OCI-LY7 (cell line): ENCODE results near the gene SLC12A9. TPM values are rescaled to one million over a fixed set of nuclear protein-coding genes. Genes with fewer than 3 reads are reported as not detected.

Experiments
- BruUV-seq: library from RNA; stranded (reverse); fragments of 400-500 nt; replicated peaks from 2 replicates; lab custom pipeline; 2021; lab: Mats Ljungman, UMichigan
- CTCF ChIA-PET: fragments of 300-600 bp; sonication (Branson Sonifier 250); formaldehyde crosslinking; loops from one replicate; lab custom pipeline; 2022; ENCODE audit warnings: antibody characterized with exemption; ENCODE audit not compliant: unreplicated experiment; lab: Charles Lee
- POLR2A ChIA-PET: fragments of 300-600 bp; sonication (Branson Sonifier 250); formaldehyde crosslinking; loops from one replicate; lab custom pipeline; 2022; ENCODE audit warnings: antibody characterized with exemption; lab: Charles Lee
- DNase-seq: peaks from one replicate; pipeline ENCODE4 v3.0.0-alpha.2; 2015; ENCODE audit warnings: low spot score
- H2AFZ ChIP-seq: fragments of 200-600 bp; sonication (generic), shearing (Covaris generic); 2 replicates; pipeline ENCODE4 v1.6.1; 2014; ENCODE audit warnings: mild to moderate bottlenecking, antibody characterized with exemption, low read length, moderate library complexity
- H3K27ac ChIP-seq: fragments of 200-600 bp; sonication (generic); 2 replicates; pipeline ENCODE4 v1.5.1; 2014; ENCODE audit warnings: mixed run types, low read depth, mild to moderate bottlenecking, moderate library complexity, low read length, inconsistent platforms; ENCODE audit not compliant: poor library complexity, severe bottlenecking
- H3K36me3 ChIP-seq: fragments of 200-600 bp; sonication (generic); 2 replicates; pipeline ENCODE4 v1.6.1; 2014; ENCODE audit warnings: mild to moderate bottlenecking, antibody characterized with exemption, low read length, moderate library complexity, mixed read lengths; ENCODE audit not compliant: insufficient read depth
- H3K4me1 ChIP-seq: fragments of 200-600 bp; sonication (generic); 2 replicates; pipeline ENCODE4 v1.5.1; 2014; ENCODE audit warnings: mild to moderate bottlenecking, low read length; ENCODE audit not compliant: insufficient read depth, poor library complexity, severe bottlenecking
- H3K4me2 ChIP-seq: fragments of 200-600 bp; sonication (generic); 2 replicates; pipeline ENCODE4 v1.6.1; 2014; ENCODE audit warnings: mild to moderate bottlenecking, low read length
- H3K4me3 ChIP-seq: fragments of 200-600 bp; sonication (generic); 2 replicates; pipeline ENCODE4 v1.5.1; 2014; ENCODE audit warnings: mild to moderate bottlenecking, low read depth, low read length; ENCODE audit not compliant: poor library complexity, severe bottlenecking
- H3K79me2 ChIP-seq: fragments of 200-600 bp; sonication (generic); 2 replicates; pipeline ENCODE4 v1.6.1; 2016; ENCODE audit warnings: low read depth, mild to moderate bottlenecking, low read length, moderate library complexity, mixed read lengths; ENCODE audit not compliant: insufficient read depth
- H3K9me2 ChIP-seq: fragments of 200-600 bp; sonication (generic); 2 replicates; pipeline ENCODE4 v1.6.1; 2016; ENCODE audit warnings: mild to moderate bottlenecking, low read length, mixed read lengths; ENCODE audit not compliant: insufficient read depth
- H3K9me3 ChIP-seq: fragments of 200-600 bp; sonication (generic); 2 replicates; pipeline ENCODE4 v1.6.1; 2014; ENCODE audit warnings: mild to moderate bottlenecking, mixed run types, low read length, mixed read lengths
- H4K20me1 ChIP-seq: fragments of 200-600 bp; sonication (generic); 2 replicates; pipeline ENCODE4 v1.6.1; 2014; ENCODE audit warnings: mild to moderate bottlenecking, antibody characterized with exemption, low read length, moderate library complexity, mixed read lengths; ENCODE audit not compliant: insufficient read depth
- EZH2phosphoT487 ChIP-seq: fragments of 200-600 bp; sonication (generic); IDR thresholded peaks from 2 replicates; pipeline ENCODE4 v1.6.1; 2018; ENCODE audit warnings: low read depth, borderline replicate concordance, mild to moderate bottlenecking, mixed run types, antibody characterized with exemption, low read length, moderate library complexity, mixed read lengths
- intact Hi-C: fragments of 100-400 bp; cut with micrococcal nuclease; formaldehyde crosslinking; loops from one replicate; pipeline ENCODE4 v1.10.0; 2022; ENCODE audit not compliant: unreplicated experiment
- total RNA-seq, 2 experiments: library from RNA; depleted of rRNA in 1 of 2; stranded (reverse); fragments of >200 nt in 1 of 2; shearing (Covaris generic) in 1 of 2; gene quantifications; 2 replicates each; pipeline ENCODE4 v1.2.3, GENCODE V29; 2014 to 2022
- TF ChIP-seq, protein P1 (sequence below): fragments of 200-600 bp; sonication (generic); conservative IDR thresholded peaks from 2 replicates; pipeline ENCODE4 v1.5.1; 2014; ENCODE audit warnings: mild to moderate bottlenecking, antibody characterized with exemption, low read length, moderate library complexity, mixed read lengths

The SLC12A9 gene
- total RNA-seq, 2 experiments from 2014 or later = 15.7 to 25.6 TPM

DNA sequence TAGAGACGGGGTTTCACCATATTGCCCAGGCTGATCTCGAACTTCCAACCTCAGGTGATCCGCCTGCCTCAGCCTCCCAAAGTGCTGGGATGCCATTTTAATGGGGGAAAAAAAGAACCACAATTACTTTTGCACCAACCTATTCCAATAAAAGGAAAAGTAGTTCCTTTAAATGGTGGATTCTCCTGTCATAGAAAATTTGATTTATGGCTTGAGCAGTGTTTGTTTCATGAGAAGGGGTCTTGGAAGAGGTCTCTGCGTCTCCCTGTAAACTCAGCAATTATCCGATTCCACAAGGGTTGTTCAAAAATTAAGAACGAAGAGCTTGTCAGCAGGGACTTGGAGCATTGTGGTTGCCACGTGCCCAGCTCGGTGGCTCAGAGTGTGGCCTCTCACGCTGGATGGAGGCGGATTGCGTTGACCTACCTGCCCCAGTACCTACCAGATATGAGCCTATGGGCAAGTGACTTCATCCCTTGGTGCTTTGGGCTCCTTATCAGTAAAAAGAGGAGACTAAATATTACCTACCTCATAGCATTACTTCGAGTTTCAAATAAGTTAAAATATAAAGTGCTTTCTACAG, 11.8 kb downstream of the SLC12A9 start:
- H3K4me3 ChIP-seq = no peak overlapping the region
- no peak for DNase-seq
- POLR2A ChIA-PET = interaction anchor here (0.6 to 0.7 kb wide), 3 partner anchors 8 to 273 kb away, joined by 3 to 6 read pairs (median 4); no protein-coding TSS in a partner anchor
- peaks cover 29% of the 10 kb centered on the region for H3K36me3 ChIP-seq
- no peaks in the 10 kb centered on the region for H4K20me1 ChIP-seq
- intact Hi-C loops = no loop called here
- no peaks in the 10 kb centered on the region for H3K9me3 ChIP-seq
- no TSS peak for BruUV-seq
- H3K4me1 ChIP-seq = peaks cover 9% of the 10 kb centered on the region
- TF ChIP-seq, protein P1, sequence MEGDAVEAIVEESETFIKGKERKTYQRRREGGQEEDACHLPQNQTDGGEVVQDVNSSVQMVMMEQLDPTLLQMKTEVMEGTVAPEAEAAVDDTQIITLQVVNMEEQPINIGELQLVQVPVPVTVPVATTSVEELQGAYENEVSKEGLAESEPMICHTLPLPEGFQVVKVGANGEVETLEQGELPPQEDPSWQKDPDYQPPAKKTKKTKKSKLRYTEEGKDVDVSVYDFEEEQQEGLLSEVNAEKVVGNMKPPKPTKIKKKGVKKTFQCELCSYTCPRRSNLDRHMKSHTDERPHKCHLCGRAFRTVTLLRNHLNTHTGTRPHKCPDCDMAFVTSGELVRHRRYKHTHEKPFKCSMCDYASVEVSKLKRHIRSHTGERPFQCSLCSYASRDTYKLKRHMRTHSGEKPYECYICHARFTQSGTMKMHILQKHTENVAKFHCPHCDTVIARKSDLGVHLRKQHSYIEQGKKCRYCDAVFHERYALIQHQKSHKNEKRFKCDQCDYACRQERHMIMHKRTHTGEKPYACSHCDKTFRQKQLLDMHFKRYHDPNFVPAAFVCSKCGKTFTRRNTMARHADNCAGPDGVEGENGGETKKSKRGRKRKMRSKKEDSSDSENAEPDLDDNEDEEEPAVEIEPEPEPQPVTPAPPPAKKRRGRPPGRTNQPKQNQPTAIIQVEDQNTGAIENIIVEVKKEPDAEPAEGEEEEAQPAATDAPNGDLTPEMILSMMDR = no peak
- TF ChIP-seq EZH2phosphoT487 = no peak
- no peak overlapping the region for H2AFZ ChIP-seq
- H3K9me2 ChIP-seq = no peaks in the 10 kb centered on the region
- H3K27ac ChIP-seq = no peak overlapping the region
- CTCF ChIA-PET = no interaction called here
- H3K4me2 ChIP-seq = no peak overlapping the region
- no peaks in the 10 kb centered on the region for H3K79me2 ChIP-seq

DNA sequence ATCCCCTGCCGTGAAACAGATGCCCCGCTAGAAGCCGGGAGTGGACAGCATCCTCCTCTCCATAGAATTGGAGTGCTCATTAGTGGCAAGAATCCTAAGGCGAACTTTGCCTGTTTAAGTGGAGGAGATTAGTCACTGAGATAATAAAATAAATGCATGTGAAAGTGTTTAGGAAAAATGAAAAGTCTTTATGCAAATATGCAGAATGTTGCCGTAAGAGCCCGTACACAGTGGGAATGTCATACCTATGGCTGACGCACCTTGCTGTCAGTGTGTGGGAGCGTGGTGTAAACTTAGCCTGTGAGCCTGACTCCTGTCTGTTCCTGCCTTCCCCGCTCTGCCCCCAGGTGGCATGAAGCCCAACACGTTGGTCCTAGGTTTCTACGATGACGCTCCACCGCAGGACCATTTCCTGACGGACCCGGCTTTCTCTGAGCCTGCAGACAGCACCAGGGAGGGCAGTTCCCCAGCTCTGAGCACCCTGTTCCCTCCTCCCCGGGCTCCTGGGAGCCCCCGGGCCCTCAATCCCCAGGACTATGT, 12.9 kb downstream of the SLC12A9 start:
- no peak overlapping the region for H3K4me3 ChIP-seq
- no peaks in the 10 kb centered on the region for H3K79me2 ChIP-seq

More for the DNA sequence above, 12.9 kb downstream of the SLC12A9 start:
- Histone ChIP-seq H3K9me2 (no peaks in the 10 kb centered on the region), H3K36me3 (peaks cover 20% of the 10 kb centered on the region), H3K27ac (no peak overlapping the region), H3K9me3 (no peaks in the 10 kb centered on the region), H3K4me2 (no peak overlapping the region), H2AFZ (no peak overlapping the region), H3K4me1 (peaks cover 9% of the 10 kb centered on the region), H4K20me1 (no peaks in the 10 kb centered on the region)
- TF ChIP-seq, protein P1 = no peak
- no peak for TF ChIP-seq EZH2phosphoT487
- BruUV-seq = no TSS peak
- no peak for DNase-seq
- POLR2A ChIA-PET = no interaction called here
- intact Hi-C loops = no loop called here
- CTCF ChIA-PET = no interaction called here
